Measurements from ENCODE around the gene TRNT1.

The TRNT1 gene

DNA sequence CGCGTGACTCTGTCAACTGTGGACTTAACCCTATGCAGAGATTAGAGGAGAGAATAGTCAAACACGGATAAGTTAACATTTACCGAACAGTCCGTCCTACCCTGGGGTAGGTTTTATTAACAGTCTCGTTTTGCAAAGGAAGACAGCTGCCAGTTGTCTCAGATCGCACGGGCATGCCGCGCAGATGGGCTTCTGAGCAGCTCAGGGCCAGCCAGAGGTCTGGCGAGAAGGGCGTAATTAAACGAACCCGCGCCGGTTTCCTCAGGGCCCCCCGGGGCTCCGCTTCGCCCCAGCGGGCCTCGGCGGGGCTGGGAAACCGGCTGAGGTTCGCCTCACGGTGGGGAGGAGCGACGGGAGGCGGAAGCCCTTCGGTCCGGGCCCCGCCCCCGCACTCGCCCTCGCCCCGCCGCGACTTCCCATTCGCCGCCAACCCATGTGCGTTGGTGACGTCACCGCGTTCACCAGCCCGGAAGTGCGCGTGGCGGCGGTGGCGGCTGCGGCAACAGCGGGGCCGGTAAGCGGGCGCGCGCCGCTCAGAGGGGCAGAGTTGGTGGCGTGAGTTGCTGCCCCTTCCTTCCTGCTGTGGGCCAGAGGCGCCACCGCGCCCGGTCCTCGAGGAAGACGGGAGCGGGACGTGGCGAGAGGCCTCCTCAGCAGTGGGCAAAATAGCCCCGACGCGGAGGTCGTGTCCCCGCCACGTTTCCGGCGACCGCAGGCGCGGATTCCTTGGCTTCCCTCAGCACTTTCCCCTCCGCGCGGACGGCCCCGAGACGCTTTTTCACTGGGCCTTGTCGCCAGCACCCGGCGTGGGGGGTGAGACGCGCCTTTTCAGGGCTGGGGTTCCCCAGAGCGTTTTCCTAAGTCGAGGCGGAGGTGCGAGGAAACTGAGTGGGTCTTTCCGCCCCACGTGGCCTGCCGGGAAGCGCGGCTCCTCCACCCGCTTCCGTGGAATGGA lies at the start of gene TRNT1:
TSS of gene TRNT1 (plus strand) at position 464 of the 955 bp plus-strand sequence. CDS start 2,101 bp downstream, outside the sequence.
- peak; percentile 93 for DNase-seq (ENCODE audit: low spot score)

GRCh38 chr3:3080309-3080708 lies 46.4 kb upstream of the TRNT1 start:
- no peak for DNase-seq (ENCODE audit: low spot score)

GRCh38 chr3:3081381-3082233 lies 45.1 kb upstream of the TRNT1 start:
- DNase-seq (ENCODE audit: low spot score): no peak

DNA sequence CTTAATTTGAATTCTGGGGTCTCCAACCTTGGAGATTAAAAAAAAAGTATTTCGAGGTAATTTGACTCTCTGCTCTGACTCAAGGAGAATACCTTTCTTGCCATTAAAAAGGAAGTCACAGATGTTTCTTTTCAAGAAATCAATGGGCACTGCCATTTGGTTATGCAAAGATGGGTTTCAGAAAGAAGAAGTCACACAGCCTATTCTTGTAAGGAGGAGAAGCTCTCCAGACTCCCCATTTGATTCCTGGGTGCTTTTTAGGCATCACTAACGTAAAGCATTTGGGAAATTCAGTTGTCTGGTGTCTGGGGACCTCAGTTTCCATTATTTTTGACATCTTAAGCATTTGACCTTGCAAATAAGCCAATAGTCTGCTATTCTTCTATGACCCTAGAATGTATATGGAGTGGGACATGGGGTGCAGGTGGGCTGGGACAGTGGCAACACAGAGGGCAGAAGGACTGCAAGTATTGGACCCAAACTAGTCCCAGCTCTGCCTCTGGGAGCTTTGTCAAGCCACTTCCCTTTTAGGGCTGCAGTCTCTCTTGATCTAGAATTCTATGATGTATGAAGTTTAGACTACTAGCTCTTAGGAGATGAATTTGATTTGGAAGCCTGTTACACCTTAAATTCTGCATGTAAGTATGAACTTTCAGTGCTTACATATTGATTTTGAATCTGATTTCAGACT lies 44.4 kb upstream of the TRNT1 start:
- no peak for DNase-seq (ENCODE audit: low spot score)

GRCh38 chr3:3084890-3085289 lies 41.9 kb upstream of the TRNT1 start:
- no peak for DNase-seq (ENCODE audit: low spot score)

DNA sequence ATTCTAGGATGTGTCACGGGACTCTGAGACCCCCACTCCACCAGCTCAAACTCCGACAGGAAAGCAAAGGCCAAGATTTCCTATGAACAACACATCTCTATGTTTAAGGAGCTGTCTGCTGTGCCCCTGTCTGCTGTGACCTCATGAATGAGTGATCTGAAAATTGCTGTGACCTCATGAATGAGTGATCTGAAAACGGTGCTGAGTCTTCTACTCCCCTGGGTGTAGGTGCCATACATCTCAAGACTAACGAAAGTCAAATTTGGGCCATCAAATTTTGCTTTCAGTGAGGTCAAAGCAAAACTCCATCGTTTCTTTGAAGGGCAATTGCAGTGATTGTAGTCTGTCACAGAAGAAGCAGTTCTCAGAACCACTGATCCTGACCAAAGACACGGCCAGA lies 41.0 kb upstream of the TRNT1 start:
- no peak for DNase-seq (ENCODE audit: low spot score)

GRCh38 chr3:3086239-3086638 lies 40.5 kb upstream of the TRNT1 start:
- no peak for DNase-seq (ENCODE audit: low spot score)

DNA sequence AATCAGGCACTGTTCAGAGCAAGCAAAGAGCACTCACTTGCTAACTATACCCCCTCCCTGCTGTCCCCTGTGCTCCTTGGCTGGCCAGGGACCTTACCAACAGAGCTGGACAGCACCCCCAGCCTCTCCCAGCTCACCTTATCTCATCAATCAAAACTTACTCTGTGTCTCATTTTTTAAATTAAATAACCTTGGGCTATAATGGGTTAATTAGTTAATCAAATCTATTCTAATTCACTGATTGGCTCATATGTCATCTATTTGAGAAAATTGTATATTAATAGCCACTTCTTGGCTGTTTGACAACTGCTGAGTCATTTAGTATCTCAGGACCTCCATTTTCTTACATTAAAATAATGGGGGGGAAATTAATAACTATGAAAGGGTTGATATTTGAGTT lies 39.5 kb upstream of the TRNT1 start:
- DNase-seq (ENCODE audit: low spot score): no peak

- DNase-seq (ENCODE audit: low spot score): peak; percentile 2
These were observed 38.8 kb upstream of the TRNT1 start for GRCh38 chr3:3087716-3088465.

- no peak for DNase-seq (ENCODE audit: low spot score)
These were observed 37.7 kb upstream of the TRNT1 start for GRCh38 chr3:3089017-3089416.

GRCh38 chr3:3097958-3098357 lies 28.8 kb upstream of the TRNT1 start:
- no peak for DNase-seq (ENCODE audit: low spot score)

DNA sequence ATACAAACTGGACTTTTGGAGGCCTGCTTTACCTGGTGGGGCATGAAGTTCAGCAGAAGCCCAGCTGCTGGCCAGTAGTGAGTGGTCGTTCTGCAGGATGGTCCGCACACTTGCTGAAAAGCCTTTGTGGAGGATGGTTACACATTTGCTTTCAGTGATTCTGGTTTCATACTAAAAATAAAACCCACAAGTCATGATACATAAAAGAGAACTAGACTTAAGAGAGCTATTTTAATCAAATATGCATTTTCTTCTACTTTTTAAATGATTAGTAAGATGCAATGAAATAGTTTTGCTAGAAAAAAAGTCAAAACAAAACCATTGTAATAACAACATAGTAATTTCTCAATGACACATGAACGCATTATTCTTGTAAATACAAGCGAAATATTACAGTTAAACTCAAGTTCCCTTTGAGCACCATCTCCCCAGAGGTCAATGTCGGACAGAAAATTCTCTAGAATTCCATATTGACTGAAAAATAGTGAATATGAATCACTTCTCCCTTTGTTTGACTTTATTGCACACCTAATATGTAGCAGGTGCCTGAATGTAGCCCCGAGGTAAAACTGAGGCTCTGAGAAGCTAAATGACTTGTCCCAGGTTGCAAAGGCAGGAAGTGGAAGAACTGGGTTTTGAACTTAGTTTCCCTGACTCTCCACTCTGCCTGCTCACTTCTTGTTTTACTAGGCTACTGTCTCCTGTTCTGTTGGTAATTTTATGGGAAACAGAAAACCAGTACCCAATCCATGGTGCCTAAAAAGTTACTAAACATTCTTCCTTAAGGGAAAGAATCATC lies 24.9 kb upstream of the TRNT1 start:
- no peak for DNase-seq (ENCODE audit: low spot score)

DNA sequence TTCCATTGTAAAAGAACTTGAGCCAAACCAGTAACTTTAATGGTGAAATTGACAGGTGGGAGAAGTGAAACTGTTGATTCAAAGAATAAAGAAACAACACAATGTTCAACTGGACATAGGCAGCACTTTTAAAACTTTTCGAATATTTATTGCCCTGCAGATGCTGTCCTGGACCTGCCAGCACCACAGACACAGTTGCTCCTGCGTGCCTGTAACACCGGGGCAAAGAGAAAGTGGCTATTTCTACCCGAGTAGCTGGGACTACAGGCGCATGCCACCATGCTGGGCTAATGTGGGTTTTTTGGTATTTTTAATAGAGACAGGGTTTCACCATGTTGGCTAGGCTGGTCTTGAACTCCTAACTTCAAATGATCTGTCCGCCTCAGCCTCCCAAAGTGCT lies 24.0 kb upstream of the TRNT1 start:
- DNase-seq (ENCODE audit: low spot score): no peak

GRCh38 chr3:3105246-3105645 lies 21.5 kb upstream of the TRNT1 start:
- DNase-seq (ENCODE audit: low spot score): no peak

DNA sequence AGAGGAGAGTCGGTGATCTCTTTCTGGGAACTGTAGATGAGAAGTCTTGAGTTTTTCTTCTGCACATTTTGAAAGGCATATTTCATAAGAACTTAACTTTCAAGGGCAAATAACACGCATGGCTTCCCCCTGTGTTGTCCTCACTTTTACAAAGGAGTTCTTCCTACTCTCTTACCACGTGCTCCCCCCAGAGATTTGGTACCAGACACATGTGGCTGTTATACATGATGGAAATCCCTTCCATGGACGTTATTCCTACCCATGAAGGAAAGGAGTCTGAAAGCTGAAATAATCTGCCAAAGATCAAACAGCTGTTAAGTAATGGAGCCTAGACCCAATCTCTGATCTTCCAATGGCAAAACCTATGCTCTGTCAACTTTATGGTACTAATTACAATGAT lies 20.9 kb upstream of the TRNT1 start:
- DNase-seq (ENCODE audit: low spot score): no peak

GRCh38 chr3:3107181-3107580 lies 19.6 kb upstream of the TRNT1 start:
- DNase-seq (ENCODE audit: low spot score): no peak

DNA sequence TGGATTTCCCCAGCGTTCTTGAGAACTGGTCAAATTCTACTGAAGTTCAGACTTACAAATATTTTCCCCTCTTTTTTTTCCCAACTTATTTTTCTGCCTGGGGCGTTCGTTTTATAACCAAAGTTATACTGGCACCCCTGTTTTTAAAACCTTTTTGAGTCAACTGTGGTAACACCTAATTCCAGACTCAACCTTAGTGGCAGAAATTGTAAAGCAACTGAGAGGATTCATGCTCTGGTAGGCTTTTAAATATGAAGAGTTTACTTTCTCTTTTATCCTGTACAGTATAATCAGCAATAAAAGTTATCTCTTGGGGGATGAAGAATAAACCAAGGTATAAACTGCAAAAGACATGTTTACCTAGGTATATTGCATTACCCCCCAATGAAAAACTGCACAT lies 18.9 kb upstream of the TRNT1 start:
- DNase-seq (ENCODE audit: low spot score): no peak

DNA sequence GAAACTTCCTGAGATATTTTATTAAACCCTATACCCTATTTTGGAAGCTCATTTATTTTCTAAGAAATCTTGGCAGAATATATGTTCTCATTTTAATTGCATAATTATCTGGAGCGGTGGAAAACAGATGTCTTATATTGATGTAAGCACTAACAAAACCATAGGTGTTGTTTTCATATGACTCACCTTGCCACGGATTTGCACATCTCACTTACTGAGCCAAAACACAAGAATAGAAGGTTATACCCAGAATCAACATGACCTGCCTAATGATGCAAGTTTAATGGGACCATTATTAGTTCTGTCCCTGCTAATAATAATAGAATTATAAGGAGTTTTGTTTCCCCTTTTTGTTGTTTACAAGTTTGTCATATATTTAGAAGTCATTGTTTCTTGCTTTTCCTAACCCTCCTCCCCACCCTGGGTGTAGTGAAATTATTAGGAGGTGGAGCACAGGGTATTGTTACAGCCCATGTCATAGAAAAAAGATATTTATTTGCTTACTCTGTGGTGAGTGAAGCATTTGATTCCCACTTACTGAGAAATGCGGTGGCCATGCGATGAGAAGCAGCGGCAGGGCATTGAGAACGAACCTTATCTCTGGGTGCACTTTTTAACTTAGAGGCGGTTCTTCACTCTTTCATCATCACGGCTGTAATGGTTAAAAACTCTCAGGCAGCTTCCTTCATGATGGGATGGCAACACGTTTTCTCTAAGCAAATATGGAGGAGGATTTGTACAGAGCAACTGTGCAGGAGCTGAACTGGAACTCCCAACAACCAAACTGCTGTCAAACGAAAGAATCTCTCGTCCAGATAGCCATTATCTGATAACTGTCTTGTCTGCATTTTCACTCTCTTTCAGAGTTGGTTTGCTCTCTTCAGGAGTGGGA lies 17.1 kb upstream of the TRNT1 start:
- no peak for DNase-seq (ENCODE audit: low spot score)

DNA sequence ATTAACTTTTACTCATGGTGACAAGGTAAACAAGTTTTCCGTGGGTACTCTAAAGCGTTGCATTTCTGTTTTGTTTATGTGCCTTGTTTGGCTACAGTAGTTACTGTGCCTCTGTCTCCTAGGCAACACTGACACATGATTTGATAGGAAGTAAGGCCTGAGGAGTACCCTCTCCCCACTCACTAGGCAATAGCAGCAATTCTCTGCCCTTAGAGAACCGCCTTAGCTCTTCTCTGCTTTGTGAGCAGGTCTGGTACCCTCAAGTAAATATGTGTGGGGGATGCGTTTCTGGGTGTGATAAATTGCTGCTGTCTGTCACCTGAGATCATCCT lies 16.5 kb upstream of the TRNT1 start, which contains the start of gene IL5RA:
TSS of gene IL5RA (minus strand) at position 76 of the 332 bp plus-strand sequence. CDS start 5,390 bp downstream, outside the sequence.
- DNase-seq (ENCODE audit: low spot score): no peak
